LNCaP clone FGC (cell line): ENCODE data around the gene CD6.

Experiments used
- DNase-seq: peaks from one replicate; pipeline ENCODE4 v3.0.0-alpha.2; 2011; ENCODE audit warnings: low read depth
- H3K4me3 ChIP-seq: 2 replicates; pipeline ENCODE4 v1.5.1; 2011; ENCODE audit warnings: mild to moderate bottlenecking, low read depth, low read length, control low read depth
- CTCF ChIP-seq: IDR thresholded peaks from 2 replicates; pipeline ENCODE4 v1.5.1; 2012; ENCODE audit warnings: mild to moderate bottlenecking; ENCODE audit not compliant: control insufficient read depth, insufficient read depth; ENCODE audit errors: extremely low read depth

Gene CD6

DNA sequence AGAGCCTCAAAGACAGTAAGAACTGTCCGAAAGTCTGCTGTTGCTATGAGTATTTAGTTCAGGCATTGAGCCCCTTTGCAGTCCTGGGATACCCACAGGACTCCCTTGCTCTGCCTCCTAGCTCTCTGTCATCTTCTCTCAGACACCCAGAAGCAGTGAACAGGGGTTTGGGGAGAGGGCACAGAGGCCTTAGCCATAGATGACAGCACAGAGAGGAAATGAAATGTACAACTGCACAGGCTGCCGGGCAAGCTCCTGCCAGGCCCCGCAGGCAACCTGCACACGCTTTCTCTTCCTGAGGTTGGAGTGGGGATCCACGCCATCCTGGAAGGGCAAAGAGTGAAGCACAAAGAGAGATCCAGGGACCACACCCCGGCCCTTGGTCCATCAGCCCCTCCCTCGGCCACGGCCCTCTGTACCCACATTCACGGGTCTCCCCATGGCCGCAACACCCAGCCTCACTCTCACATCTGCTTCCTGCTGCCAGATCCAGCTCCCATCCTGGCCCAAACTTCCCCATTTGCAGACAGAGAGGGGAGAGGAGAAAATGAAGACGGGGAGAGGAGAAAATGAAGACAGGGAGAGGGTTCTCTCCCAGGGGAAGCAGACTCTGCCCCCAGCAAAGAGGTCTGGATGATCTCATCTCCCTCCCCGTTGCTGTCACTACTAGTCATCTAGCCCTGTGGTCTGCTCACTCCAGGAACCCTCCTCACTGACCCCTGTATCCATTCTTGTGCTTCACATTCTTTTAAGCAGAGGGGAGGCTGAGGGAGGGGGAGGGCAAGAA is 40.7 kb downstream of the CD6 start:
- no peak for TF ChIP-seq CTCF
- H3K4me3 ChIP-seq = no peak overlapping the region
- no peak for DNase-seq

- no peak for TF ChIP-seq CTCF
- DNase-seq = no peak
These were observed 41.3 kb downstream of the CD6 start for GRCh38 chr11:61012737-61013215.

GRCh38 chr11:61018059-61018458 is 46.6 kb downstream of the CD6 start:
- DNase-seq = no peak
- TF ChIP-seq CTCF = no peak
- H3K4me3 ChIP-seq = no peak overlapping the region

More at GRCh38 chr11:61012737-61013215, 41.3 kb downstream of the CD6 start:
- H3K4me3 ChIP-seq = no peak overlapping the region

DNA sequence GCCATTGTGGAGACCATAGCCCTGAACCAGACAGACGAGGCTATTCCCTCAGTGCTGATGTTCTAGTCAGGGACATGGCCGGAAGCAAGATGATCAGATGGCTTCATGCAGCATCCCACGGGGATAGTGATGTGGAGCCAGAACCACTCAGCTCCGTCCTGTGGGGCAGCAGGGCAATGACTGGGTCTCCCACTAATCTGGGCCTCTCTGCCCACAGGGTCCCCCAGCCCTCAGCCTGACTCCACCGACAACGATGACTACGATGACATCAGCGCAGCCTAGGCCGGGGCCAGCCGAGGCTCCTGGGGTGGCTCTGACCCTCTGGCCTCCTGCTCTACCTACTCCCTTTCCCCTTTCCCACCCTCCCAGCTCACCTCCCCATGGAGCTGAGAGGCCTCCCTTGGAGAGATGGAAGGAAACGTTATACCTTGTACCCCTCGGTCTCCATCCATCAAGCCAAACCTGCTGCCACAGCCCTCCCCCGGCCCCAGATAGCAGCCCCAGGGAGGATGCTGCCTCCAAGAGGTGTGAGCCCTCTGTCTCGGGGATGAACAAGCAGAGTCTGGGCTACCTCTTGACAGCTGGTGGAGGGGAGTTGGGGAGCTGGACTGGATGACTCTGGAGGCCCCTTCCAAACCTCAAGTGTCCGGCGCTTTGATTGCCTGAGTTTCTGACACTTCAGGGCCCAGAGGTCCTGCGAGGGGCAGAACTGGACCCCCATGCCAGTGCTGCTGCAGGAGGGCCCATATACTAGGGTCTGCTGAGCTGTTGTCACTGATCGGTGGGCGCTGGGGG is 47.8 kb downstream of the CD6 start:
- no peak overlapping the region for H3K4me3 ChIP-seq
- no peak for DNase-seq
- TF ChIP-seq CTCF = no peak

- TF ChIP-seq CTCF = no peak
- H3K4me3 ChIP-seq = no peak overlapping the region
These were observed 48.4 kb downstream of the CD6 start for GRCh38 chr11:61019832-61020405.

DNA sequence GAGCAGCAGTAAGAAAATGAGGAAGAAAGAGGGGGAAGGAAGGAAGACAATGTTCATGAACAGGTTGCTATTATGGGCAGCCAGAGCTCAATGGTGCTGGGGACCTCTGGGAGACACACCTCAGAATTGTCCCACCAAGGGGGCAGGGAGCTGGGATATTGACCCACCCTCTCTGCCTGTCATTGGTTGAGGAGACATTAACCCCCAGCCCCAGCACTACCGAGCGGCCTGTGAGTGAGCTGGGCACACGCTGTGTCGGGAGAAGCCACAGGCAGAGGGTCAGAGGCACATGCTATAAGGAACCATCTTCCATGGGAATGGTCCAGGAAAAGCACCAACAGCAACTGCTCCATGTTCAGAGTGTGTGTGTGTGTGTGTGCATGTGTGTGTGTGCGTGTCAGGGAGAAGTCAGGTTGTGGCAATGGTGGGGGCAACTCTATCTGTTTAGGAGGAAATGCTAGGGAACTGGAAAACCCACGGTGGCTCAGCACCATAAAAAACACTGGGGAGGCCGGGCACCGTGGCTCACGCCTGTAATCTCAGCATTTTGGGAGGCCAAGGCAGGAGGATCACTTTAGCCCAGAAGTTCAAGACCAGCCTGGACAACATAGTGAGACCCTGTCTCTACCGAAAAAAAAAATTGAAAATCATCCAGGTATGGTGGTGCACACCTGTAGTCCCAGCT is 49.2 kb downstream of the CD6 start:
- no peak overlapping the region for H3K4me3 ChIP-seq
- DNase-seq = no peak
- no peak for TF ChIP-seq CTCF

More at GRCh38 chr11:61019832-61020405, 48.4 kb downstream of the CD6 start:
- no peak for DNase-seq
